Measurements from ENCODE around the gene CD99L2. TPM values are rescaled to one million over a fixed set of nuclear protein-coding genes. Genes with fewer than 3 reads are reported as not detected.
"Not testable (repeated sequence)": the region's sequence is repeated elsewhere in the genome, so short reads cannot be mapped to it uniquely, and the experiment has no call there.

CD99L2 gene
- total RNA-seq, 1 donor from 2014 or later: 61.9 TPM

DNA sequence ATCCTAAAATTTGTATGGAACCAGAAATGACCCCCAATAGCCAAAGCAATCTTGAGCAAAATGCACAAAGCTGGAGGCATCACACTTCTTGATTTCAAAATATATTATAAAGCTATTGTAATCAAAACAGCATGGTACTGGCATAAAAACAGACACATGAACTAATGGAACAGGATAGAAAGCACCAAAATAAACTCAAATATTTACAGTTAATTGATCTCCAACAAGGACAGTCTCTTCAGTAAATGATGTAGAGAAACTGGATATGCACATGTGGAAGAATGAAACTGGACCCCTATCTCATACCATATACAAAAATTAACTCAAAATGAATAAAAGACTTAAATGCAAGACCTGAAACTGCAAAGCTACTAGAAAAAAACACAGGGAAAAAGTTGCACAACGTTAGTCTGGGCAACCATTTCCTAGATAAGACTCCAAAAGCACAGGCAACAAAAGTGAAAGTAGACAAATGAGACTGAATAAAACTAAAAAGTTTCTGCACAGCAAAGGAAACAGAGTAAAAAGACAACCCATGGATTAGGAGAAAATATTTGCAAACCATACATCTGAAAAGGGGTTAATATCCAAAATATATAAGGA is 64.9 kb downstream of the CD99L2 start:
- H3K4me3 Mint-ChIP-seq (ENCODE audit: unreplicated experiment): no peak overlapping the region
- H3K27ac Mint-ChIP-seq (ENCODE audit: unreplicated experiment): no peak overlapping the region
- H3K9me3 Mint-ChIP-seq (ENCODE audit: unreplicated experiment): peaks cover 11% of the 10 kb centered on the region
- no peaks in the 10 kb centered on the region for H3K27me3 Mint-ChIP-seq (ENCODE audit: unreplicated experiment)
- H3K36me3 Mint-ChIP-seq (ENCODE audit: unreplicated experiment): peaks cover 5% of the 10 kb centered on the region
- no peaks in the 10 kb centered on the region for H3K4me1 Mint-ChIP-seq (ENCODE audit: unreplicated experiment)
- no peak for DNase-seq (ENCODE audit: extremely low spot score, unreplicated experiment)
- TF ChIP-seq, protein P1, sequence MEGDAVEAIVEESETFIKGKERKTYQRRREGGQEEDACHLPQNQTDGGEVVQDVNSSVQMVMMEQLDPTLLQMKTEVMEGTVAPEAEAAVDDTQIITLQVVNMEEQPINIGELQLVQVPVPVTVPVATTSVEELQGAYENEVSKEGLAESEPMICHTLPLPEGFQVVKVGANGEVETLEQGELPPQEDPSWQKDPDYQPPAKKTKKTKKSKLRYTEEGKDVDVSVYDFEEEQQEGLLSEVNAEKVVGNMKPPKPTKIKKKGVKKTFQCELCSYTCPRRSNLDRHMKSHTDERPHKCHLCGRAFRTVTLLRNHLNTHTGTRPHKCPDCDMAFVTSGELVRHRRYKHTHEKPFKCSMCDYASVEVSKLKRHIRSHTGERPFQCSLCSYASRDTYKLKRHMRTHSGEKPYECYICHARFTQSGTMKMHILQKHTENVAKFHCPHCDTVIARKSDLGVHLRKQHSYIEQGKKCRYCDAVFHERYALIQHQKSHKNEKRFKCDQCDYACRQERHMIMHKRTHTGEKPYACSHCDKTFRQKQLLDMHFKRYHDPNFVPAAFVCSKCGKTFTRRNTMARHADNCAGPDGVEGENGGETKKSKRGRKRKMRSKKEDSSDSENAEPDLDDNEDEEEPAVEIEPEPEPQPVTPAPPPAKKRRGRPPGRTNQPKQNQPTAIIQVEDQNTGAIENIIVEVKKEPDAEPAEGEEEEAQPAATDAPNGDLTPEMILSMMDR (IDR thresholded peaks at IDR 0.05): no peak

DNA sequence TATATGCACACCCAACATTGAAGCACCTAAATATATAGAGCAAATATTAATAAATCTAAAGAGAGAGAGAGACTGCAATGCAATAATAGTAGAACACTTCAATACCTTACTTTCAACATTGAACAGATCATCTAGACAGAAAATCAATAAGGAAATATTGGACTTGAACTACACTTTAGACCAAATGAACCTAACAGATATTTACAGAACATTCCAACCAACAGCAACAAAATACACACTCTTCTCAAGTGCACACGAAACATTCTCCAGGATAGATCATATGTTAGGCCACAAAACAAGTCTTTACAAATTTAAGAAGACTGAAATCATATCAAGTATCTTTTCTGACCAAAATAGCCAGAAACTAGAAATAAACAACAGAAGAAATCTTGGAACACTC is 66.6 kb downstream of the CD99L2 start:
- no peak for DNase-seq (ENCODE audit: extremely low spot score, unreplicated experiment)
- Mint-ChIP-seq H3K4me1 (ENCODE audit: unreplicated experiment) (no peaks in the 10 kb centered on the region), H3K4me3 (ENCODE audit: unreplicated experiment) (no peak overlapping the region), H3K9me3 (ENCODE audit: unreplicated experiment) (peaks cover 11% of the 10 kb centered on the region), H3K27me3 (ENCODE audit: unreplicated experiment) (no peaks in the 10 kb centered on the region), H3K27ac (ENCODE audit: unreplicated experiment) (no peak overlapping the region), H3K36me3 (ENCODE audit: unreplicated experiment) (peaks cover 5% of the 10 kb centered on the region)
- TF ChIP-seq, protein P1 (IDR thresholded peaks at IDR 0.05): no peak

DNA sequence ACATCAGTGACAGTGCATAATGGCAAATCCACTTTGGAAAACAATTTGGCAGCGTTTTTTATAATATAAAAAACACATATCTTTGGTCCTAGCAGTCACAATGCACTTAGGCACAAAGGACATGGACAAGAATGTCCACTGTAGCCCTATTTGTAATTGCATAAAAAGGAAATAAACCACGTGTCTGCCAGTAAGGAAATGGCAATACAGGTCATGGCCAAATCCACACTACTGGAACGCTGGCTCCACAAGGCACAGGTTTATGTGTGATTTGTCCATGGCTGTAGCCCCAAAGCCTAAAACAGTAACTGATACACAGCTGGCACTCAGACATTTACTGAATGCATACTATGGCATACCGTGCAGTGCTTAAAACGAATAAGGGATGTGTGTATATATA is 69.7 kb downstream of the CD99L2 start:
- Mint-ChIP-seq H3K27me3 (ENCODE audit: unreplicated experiment) (no peaks in the 10 kb centered on the region), H3K4me3 (ENCODE audit: unreplicated experiment) (no peak overlapping the region), H3K27ac (ENCODE audit: unreplicated experiment) (no peak overlapping the region), H3K36me3 (ENCODE audit: unreplicated experiment) (peaks cover 7% of the 10 kb centered on the region), H3K4me1 (ENCODE audit: unreplicated experiment) (no peaks in the 10 kb centered on the region), H3K9me3 (ENCODE audit: unreplicated experiment) (peaks cover 14% of the 10 kb centered on the region)
- TF ChIP-seq, protein P1 (IDR thresholded peaks at IDR 0.05): no peak
- no peak for DNase-seq (ENCODE audit: extremely low spot score, unreplicated experiment)

DNA sequence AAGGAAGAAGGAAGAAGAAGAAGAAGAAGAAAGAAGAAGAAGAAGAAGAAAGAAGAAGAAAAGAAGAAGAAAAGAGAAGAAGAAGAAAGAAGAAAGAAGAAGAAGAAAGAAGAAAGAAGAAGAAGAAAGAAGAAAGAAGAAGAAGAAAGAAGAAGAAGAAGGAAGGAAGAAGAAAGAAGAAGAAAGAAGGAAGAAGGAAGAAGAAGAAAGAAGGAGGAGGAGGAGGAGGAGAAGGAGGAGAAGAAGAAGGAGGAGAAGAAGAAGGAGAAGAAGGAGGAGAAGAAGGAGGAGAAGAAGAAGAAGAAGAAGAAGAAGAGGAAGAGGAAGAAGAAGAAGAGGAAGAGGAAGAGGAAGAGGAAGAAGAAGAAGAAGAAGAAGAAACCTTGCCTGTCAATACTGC is 74.1 kb downstream of the CD99L2 start:
- not testable (repeated sequence) for H3K4me3 Mint-ChIP-seq (ENCODE audit: unreplicated experiment); DNase-seq (ENCODE audit: extremely low spot score, unreplicated experiment); H3K4me1 Mint-ChIP-seq (ENCODE audit: unreplicated experiment); H3K36me3 Mint-ChIP-seq (ENCODE audit: unreplicated experiment); H3K27ac Mint-ChIP-seq (ENCODE audit: unreplicated experiment); H3K27me3 Mint-ChIP-seq (ENCODE audit: unreplicated experiment)
- peaks cover 34% of the 10 kb centered on the region for H3K9me3 Mint-ChIP-seq (ENCODE audit: unreplicated experiment)

DNA sequence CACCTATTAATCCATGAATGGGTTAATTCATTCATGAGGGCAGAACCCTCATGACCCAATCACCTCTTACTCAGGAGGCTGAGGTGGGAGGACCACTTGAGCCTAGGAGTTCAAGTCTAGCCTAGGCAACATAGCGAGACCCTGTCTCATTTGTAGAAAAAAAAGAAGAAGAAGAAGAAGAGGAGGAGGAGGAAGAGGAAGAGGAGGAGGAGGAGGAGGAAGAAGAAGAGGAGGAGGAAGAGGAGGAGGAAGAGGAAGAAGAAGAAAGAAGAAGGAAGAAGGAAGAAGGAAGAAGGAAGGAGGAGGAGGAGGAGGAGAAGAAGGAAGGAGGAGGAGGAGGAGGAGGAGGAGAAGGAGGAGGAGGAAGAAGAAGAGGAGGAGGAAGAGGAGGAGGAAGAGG is 74.6 kb downstream of the CD99L2 start:
- H3K9me3 Mint-ChIP-seq (ENCODE audit: unreplicated experiment): peaks cover 39% of the 10 kb centered on the region
- H3K36me3 Mint-ChIP-seq (ENCODE audit: unreplicated experiment); H3K27ac Mint-ChIP-seq (ENCODE audit: unreplicated experiment); H3K4me3 Mint-ChIP-seq (ENCODE audit: unreplicated experiment); DNase-seq (ENCODE audit: extremely low spot score, unreplicated experiment); H3K27me3 Mint-ChIP-seq (ENCODE audit: unreplicated experiment); H3K4me1 Mint-ChIP-seq (ENCODE audit: unreplicated experiment): not testable (repeated sequence)

DNA sequence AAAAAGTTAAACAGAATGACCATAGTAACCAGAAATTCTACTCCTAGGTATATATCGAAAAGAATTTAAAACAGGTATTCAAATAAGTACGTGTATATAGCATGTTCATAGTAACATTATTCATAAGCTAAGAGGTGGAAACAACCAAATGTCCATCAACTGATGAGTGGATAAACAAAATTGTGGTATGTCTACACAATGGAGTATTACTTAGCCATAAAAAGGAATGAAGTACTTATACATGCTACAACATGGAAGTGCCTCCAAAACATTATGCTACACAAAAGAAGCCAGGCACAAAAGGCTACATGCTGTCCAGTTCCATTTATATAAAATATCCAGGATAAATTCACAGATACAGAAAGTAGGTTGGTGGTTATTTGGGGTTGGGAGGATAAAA is 76.5 kb downstream of the CD99L2 start:
- H3K27me3 Mint-ChIP-seq (ENCODE audit: unreplicated experiment): no peaks in the 10 kb centered on the region
- H3K27ac Mint-ChIP-seq (ENCODE audit: unreplicated experiment): no peak overlapping the region
- TF ChIP-seq, protein P1 (IDR thresholded peaks at IDR 0.05): no peak
- H3K4me3 Mint-ChIP-seq (ENCODE audit: unreplicated experiment): no peak overlapping the region
- H3K4me1 Mint-ChIP-seq (ENCODE audit: unreplicated experiment): no peaks in the 10 kb centered on the region
- H3K9me3 Mint-ChIP-seq (ENCODE audit: unreplicated experiment): peaks cover 45% of the 10 kb centered on the region
- H3K36me3 Mint-ChIP-seq (ENCODE audit: unreplicated experiment): peaks cover 6% of the 10 kb centered on the region
- no peak for DNase-seq (ENCODE audit: extremely low spot score, unreplicated experiment)
